ENCODE data around the gene TSHZ2. TPM values are rescaled to one million over a fixed set of nuclear protein-coding genes. Genes with fewer than 3 reads are reported as not detected.

TSHZ2 gene
- total and polyA plus RNA-seq, 2 donors (not counting 3 experiments of a cell fraction or from before 2014, with no cell fraction given), result not detected

DNA sequence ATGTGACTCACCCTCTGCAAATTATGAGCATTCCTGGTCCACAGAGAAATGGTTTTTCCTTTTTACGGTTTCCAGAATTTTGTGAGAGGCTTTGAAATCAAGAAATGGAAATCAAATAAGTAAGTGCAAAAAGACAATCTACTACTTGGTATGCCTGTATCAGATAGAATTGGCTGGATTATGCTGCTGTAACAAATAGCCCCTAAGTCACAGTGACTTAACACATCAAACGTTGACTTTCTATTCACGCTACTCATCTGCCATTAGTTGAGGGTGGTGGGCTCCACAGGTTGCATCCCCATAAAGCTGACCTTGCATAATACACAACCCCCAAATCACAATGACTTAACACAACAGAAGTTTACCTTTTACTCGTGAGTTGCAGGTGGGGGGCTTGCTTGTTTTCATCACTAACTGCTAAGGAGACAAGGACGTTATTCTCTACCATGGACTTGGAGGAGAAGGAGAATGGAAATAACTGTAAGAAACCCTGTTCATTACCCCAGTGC lies 44.4 kb downstream of the TSHZ2 start:
- no TSS peak for BruUV-seq (replicated peaks)
- no peak for FAIRE-seq
- intact Hi-C loops (cut with micrococcal nuclease), result no loop called here

More for the DNA sequence above, 44.4 kb downstream of the TSHZ2 start:
- Histone ChIP-seq H3K27me3 (ENCODE audit: control insufficient read depth in 2 of 2, insufficient read depth in 2 of 2, low read length in 2 of 2) (no peaks in the 10 kb centered on the region), H3K4me3 (replicated peaks in 1 of 3; ENCODE audit: insufficient read depth in 1 of 3, low read depth in 1 of 3, low read length in 3 of 3) (no peak overlapping the region), H3K36me3 (ENCODE audit: control insufficient read depth in 2 of 2, extremely low read depth in 1 of 2, insufficient read depth in 2 of 2, low read length in 2 of 2) (no peaks in the 10 kb centered on the region), H3K9ac (replicated peaks; ENCODE audit: extremely low read depth, insufficient read depth, low read length) (no peak overlapping the region), H3K4me1 (ENCODE audit: control insufficient read depth, extremely low read depth, insufficient read depth, low read length) (no peaks in the 10 kb centered on the region), H3K79me2 (ENCODE audit: control insufficient read depth, insufficient read depth, low read length) (no peaks in the 10 kb centered on the region), H2AFZ (ENCODE audit: low read depth, low read length) (no peak overlapping the region), H3K27ac (ENCODE audit: insufficient read depth, low read depth, low read length) (no peak overlapping the region), H3K9me1 (replicated peaks; ENCODE audit: control insufficient read depth, extremely low read depth, insufficient read depth, low read length) (no peaks in the 10 kb centered on the region), H3K4me2 (ENCODE audit: insufficient read depth, low read length) (no peak overlapping the region), H3K9me3 (replicated peaks; ENCODE audit: control insufficient read depth, insufficient read depth, low read length) (no peaks in the 10 kb centered on the region), H4K20me1 (replicated peaks; ENCODE audit: control insufficient read depth, extremely low read depth, insufficient read depth, low read length) (no peaks in the 10 kb centered on the region)
- ChIA-PET CTCF (no interaction called here), POLR2A (no interaction called here)
- dilution Hi-C loops (cut with MboI; ENCODE audit: extremely low pct_ligation_motif_present, low sequenced_read_pairs), result no loop called here
- no peak for DNase-seq (ENCODE audit: low read depth, low spot score)
- TF ChIP-seq POLR2AphosphoS5 (IDR thresholded peaks at IDR 0.05; ENCODE audit: insufficient read depth, low read depth, low read length) (no peak), POLR2A (IDR thresholded peaks at IDR 0.05; ENCODE audit: low read depth, low read length) (no peak), EZH2 (IDR thresholded peaks at IDR 0.05; ENCODE audit: borderline replicate concordance, low read depth, low read length, severe bottlenecking) (no peak), JUN (IDR thresholded peaks at IDR 0.05; ENCODE audit: borderline replicate concordance, insufficient read depth, insufficient read length, low read depth) (no peak), GATA2 (IDR thresholded peaks at IDR 0.05; ENCODE audit: insufficient read depth, insufficient read length, low read depth, low read length) (no peak), MYC (IDR thresholded peaks at IDR 0.05; ENCODE audit: low read depth, low read length) (no peak), FOS (IDR thresholded peaks at IDR 0.05; ENCODE audit: borderline replicate concordance, insufficient read depth, low read length) (no peak)
- TF ChIP-seq, protein P1, sequence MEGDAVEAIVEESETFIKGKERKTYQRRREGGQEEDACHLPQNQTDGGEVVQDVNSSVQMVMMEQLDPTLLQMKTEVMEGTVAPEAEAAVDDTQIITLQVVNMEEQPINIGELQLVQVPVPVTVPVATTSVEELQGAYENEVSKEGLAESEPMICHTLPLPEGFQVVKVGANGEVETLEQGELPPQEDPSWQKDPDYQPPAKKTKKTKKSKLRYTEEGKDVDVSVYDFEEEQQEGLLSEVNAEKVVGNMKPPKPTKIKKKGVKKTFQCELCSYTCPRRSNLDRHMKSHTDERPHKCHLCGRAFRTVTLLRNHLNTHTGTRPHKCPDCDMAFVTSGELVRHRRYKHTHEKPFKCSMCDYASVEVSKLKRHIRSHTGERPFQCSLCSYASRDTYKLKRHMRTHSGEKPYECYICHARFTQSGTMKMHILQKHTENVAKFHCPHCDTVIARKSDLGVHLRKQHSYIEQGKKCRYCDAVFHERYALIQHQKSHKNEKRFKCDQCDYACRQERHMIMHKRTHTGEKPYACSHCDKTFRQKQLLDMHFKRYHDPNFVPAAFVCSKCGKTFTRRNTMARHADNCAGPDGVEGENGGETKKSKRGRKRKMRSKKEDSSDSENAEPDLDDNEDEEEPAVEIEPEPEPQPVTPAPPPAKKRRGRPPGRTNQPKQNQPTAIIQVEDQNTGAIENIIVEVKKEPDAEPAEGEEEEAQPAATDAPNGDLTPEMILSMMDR (IDR thresholded peaks at IDR 0.05; ENCODE audit: extremely low read depth in 1 of 2, insufficient read depth in 1 of 2, low read depth in 1 of 2, low read length in 2 of 2), result no peak
- TF ChIP-seq, protein P2, sequence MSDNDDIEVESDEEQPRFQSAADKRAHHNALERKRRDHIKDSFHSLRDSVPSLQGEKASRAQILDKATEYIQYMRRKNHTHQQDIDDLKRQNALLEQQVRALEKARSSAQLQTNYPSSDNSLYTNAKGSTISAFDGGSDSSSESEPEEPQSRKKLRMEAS (IDR thresholded peaks at IDR 0.05; ENCODE audit: insufficient read depth, insufficient read length), result no peak
